Measurements from ENCODE around the gene GRB10.
A peak's percentile ranks its signal among the peaks of the same experiment; 100 is the strongest.
"Not testable (repeated sequence)": the region's sequence is repeated elsewhere in the genome, so short reads cannot be mapped to it uniquely, and the experiment has no call there.

Gene GRB10

DNA sequence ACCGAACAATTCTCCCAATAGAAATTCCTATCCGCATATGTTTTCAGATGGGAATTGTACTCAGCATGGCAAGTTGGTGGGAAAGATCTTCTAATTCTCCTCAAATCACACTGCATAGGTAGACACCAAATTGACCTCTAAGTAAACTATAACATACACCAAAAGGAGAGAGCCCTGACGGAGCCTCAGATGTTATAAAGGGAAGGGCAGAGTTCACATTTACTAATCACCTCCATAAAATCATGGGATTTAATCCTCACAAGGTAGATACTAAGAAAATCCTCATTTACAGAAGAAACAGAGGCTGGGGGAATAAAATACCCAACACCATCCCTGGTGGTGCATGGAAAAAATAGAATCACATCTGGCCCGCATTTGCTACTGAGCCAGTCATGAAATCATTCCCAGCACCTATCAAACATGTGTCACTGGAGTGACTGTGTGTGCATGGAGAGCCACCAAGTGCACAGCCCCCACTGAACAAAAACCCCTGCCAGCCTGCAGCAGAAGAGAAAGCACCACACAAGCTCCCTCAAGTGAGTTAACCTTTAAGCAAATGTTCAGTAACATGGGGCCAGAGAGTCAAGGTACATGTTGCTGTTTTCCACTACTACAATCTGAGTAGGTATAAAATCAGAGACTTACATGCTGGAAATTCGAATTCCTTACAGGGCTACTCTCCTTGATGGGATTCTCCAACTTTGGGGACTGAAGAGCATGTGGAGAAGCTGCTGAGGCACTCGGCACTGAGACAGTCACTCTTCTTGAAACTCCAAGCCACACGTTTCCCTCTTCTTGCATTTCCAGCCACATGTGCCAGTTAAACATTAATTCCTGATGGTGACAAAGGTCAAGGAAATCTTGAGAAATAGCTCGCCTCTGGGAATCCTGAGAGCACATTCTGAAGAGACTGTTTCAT, 217.8 kb downstream of the GRB10 start, which contains the start of gene DDC:
Gene DDC (minus strand): TSS at position 766 of the 919 bp plus-strand sequence. CDS start 21,320 bp downstream, outside the sequence.
- DNase-seq: no peak

DNA sequence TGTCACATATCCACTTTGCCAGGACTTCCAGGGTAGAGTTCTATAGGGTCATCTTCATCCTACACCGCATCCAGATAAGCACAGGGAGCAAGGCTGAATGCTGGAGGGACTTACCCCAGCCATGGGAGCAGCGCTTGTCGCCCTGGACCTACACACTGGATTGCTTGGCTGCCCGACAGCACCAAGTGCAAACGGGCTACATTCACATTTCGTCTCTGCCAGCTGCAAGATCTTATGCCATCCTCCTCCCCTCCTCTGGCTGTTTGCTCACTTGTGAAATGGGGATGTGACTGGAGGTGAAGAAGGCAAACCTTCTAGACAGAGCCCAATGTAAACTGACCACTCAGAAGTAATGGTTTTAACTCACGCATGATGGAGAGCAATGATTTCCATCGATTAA, 218.5 kb downstream of the GRB10 start:
- DNase-seq: no peak

DNA sequence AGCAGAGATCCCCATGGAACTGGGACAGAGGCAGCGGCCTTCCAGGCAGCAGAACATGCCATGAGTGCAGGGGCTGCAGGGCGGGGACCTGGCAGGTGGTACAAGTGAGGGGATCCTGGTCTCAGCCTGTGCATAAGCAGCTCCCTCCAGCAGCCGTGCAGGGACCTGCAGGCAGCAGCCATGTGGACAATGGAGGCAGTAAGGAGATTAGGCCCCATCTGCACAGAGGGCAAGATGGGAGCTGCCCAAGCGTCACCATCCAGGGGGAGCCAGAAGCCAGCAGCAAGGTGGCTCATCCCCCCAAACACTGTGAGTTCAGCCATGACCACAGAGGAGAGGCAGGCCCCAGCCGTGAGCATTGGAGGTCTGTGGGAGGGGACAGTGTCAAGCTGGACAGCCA, 220.6 kb downstream of the GRB10 start:
- DNase-seq: no peak

DNA sequence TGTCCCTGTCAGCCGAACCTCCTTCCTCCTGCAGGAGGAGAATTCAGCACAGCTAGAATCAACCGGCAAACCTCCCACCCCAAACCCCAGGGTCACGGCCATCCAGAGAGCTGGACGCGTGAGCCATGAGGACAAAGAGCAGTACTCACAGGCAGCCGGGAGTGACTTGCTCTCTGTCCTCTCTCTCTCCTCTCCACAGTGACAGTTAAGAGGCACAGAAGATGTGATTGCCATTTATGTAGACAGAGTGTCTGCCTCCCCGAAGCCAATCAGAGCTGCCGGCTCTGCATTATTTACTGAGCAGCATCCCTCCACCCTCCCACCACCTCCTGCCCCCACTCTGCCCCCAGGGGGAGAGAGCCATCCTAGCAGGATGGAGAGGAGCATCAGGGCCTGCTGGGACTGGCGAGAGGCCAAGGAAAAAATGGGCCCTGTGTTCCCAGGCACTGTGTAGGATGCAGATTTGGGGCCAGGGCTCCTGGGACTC, 221.8 kb downstream of the GRB10 start:
- no peak for DNase-seq

DNA sequence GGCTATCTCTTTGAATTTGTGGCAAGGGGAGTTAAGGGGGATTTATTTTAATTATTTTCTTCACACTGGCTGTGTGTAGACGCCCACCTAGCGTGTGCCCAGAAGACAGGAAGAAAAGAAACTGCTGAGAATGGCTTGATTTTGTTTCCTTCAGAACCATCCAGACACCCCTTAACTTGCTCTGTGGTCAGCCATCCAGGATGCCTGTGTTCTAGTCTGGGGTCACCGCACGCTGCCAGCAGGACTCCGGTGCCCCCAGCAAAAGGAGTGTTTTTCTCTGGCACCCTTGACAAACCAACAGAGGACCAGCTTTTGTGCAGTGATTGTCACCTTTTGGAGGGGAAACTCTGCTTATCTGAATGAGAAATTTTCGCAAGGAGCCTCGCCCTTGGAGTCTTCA, 222.8 kb downstream of the GRB10 start:
- no peak for DNase-seq

DNA sequence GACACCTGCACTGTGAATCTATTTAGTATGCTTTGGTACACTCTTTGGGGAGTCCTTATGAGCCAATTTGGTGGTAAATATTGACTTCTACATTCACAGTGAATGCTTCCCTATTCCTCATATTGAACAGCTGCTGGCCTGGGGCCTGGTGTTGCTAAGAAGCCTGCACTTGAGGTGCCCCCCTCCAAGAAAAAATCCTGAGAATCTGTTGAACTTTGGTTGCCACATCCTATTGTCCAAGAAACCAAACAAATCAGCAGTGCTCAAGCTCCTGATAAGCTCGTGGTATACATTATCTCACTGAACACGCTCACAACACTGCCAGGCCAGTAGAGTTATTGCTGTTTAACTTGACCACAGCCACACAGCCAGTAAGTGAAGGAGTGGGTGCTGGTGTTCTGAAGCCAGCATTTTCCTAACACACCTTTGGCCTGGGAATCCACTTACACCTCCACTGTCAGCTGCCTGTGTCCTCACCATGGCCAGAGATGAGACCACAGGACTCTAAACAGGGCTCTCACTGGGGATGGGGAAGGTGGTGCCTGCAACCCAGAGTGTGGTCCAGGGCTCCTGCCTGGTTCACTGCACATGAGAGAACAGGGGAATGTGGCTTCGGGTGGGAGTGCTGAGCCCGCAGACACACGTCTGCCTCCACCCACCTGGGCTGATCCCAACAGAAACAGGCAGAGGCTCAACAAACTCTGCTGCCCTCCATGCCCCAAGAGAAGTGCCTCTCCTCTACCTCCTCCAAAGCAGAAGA, 224.2 kb downstream of the GRB10 start:
- DNase-seq: peak; percentile 89

DNA sequence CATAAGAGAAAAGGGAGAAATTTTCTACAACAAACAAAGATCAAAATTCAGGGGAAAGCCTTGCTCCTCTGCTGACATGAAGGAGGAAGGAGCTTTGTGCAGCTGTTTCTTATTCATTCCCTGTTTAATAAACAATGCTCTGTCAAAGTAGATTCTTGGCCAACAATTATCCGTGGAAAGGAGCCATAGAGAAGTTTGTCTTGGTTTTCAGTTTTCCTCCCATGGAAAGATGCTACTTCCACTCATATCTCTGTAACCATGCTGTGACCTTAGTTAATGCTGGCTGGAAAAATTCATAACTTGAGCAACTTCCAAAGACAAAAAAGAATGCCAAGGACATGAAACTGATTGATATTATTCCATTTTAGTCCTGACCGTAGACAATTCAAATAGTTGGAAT, 225.6 kb downstream of the GRB10 start:
- DNase-seq: no peak

DNA sequence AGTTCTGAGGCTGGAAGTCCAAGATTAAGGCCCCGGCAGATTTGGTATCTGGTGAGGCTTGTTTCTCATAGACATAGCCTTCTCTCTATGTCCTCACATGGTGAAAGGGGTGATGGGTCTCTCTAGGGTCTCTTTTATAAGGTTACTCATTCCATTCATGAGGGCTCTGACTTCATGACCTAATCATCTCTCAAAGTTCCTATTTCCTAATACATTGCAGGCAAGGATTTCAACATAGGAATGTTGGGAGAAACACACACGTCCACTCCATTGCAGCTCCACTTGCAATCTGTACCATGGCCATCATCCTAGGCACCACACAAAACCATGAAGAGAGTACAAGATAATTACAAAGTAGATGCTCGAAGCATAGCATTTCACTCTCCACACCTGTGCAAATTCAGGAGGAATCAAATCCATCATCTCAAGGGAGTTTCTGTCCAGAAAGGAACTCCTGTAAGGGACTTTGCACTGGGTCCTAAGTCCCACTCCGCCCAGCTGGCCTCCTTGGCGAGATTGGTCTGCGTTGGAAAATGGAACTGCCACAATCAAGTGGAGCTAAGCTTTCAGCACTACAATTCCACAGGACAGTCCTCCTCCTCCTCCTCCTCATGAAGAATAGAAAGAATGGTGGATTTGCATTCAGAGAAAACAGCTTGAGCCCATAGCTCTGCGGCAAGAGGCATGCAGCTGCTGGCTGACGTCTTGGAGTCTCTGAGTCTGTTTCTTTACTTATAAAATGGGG, 226.3 kb downstream of the GRB10 start:
- DNase-seq: no peak

DNA sequence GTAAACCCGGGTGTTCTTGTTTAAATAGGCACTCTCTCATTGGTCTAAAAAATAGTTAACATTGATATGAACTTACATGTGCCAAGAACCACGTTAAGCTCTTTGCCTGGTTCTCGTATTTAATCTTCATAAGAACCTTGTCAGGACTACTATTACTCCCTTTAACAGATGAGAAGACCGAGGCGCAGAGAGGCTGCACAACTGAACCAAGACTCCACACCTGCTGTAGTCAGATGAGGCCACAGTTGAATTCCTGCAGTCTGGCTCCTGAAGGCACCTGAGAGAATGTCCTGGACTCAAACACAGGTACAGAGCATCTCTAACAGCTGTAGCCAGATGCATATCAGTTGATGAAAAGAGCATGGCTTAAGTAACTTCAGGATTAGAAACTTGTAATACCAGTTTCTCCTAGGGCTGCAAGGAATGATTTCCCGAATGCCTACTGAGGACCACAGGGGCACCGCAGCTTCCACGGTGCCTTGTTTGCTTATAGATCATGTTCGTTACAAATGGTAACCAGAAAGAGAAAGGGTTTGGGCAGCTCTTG, 227.0 kb downstream of the GRB10 start:
- DNase-seq: no peak

DNA sequence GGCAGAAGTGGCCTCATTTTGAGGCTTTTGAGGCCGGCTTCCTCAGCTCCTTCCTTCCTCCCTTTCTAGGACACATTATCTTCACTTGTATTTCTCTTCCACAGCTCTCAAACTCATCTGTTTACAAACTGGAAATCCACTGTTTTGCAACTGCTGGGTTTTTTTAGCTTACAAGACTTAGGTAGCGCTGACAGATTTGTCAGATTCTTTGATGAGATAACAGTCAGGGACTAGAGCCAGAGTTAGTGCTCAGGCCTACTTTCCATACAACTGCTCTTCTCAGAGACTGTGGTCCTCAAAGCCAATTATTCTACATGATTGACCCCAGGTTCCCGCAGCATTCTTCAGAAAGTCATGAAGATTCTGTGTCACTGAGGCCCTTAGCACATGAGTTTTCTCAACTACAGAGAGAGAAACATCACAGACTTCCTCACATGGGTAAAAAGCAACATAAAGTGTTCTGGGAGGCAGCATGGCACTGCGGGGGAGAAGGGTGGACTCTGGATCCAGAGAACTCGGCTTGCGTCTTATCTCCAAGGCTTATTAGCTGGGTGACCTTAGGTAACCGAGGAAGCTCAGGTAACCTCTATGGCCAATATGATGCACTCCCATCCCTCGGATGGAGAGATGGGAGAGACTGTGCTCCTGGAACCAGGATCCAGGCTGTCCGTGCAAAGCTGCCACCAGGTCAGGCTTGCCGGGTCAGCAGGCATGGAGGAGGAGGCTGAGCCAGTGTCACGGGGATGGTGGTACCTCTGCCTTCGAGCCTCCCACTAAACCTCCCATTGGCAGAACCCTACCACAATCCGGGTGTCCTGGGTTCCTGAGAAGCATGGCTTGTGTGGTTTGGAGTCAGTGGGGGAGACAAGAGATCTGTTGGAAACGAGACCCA, 228.0 kb downstream of the GRB10 start:
- no peak for DNase-seq

DNA sequence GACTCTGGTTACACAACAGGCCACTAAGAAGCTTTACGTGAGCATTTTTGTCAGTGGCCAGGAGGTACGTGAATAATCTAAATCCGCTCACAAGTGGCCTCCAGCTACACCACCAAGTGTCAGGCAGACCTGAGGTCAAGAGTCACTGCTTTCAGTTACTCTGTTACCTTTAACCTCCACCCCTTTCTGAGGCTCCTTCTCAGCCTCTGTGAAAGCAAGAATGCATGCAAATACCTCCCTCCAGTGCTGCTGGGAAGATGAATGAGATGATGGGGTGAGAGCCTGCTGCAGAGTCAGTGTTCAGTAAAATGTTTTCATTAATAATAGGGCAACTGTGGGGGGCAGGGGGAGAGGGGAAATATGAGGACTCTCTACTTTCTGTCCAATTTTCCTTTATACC, 228.7 kb downstream of the GRB10 start:
- no peak for DNase-seq

DNA sequence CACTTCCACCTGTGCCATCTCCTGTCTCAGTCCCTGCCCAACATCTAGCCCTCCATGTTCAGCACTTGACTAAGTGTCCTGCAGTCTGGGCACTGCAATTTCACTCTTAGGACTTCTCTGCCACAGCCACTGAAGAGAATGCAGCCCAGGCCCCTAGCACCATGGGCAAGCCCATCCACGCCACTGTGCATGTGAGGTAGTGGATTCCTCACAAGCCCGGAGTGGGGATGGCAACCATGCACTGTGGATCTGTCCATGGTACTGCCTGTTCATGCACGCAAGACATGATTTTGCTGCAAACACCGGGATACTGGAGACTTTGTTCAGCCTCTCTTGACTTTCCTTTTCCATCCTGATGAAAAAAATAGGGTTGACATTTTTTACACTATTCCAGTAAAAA, 229.8 kb downstream of the GRB10 start:
- peak; percentile 5 for DNase-seq

DNA sequence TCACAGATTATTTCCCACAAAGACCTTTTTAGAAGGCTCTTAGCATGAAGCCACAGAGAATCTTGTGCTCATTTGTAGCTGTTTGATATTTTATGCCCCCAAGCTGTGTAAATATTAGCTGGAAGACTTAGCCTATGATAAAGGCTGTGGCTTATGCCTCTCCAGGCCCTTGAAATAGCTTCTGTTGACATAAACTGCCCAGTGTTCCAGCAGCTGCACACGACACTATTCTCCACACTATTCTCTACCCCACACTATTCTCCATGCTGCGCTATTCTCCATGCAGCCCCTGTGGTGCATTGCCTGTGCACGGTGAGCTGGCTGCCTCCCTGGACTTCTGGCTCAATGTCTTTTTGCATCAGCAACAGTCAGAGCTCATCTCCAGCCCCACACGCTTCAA, 230.6 kb downstream of the GRB10 start:
- no peak for DNase-seq

DNA sequence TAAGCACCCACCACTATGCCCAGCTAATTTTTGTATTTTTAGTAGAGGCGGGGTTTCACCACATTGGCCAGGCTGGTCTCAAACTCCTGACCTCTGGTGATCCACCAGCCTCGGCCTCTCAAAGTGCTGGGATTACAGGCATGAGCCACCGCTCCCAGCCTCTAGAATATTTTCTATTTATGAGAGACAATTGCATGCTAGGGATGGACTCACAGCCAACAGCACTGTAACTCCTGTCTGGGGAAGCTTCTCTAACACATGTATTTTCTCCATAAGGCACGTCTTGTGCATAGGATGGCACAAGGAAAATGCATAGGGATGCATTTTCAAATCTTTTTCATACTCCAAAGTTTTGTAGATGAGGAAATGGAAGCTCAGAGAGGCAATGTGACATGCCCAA, 237.1 kb downstream of the GRB10 start:
- DNase-seq: not testable (repeated sequence)

DNA sequence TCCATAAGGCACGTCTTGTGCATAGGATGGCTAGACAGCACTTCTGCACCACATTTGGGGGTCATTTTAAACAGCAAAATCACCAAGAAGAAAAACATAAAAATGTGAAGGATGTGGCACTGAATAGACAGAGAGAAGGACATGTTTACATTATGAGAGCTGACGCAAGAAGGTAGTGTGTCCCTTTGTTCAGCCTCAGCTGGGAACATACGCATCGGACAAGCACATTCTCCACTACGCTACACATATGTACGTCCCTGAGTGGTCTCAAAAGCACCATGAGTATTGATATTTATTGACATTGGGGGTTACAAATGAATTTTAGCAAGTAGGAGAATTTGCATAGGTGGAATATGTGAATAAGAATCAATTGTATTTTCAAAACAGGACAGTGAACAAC, 237.7 kb downstream of the GRB10 start:
- DNase-seq: no peak

DNA sequence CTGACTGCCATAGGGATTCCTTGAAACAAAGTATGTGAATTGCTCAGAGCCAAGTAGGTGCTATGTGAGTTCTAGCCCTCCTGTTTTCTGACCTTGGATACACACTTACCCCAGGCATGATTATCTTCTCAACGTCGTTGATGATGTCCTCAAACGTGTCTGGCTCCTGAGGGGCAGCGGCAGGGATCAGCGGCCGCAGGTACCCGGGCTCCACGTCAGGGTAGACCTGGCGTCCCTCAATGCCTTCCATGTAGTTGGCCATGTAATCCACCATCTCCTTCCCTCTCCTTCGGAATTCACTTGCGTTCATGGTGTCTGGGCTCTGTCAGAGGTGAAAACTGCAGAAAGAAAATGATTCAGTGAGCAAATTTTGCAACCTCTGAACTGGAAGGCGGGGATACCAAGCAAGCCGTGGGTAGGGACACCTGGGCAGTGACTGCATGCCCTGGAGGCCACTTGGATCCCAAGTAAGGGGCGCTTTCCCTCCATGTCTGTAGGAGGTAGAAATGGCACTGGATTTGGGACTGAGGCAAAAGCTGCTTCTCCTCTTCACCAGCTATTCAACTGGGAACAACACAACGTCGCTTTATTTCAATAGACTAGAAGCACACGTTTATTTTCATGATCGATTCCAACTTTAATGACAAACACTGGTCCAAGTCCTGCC, 238.8 kb downstream of the GRB10 start:
- DNase-seq: no peak

DNA sequence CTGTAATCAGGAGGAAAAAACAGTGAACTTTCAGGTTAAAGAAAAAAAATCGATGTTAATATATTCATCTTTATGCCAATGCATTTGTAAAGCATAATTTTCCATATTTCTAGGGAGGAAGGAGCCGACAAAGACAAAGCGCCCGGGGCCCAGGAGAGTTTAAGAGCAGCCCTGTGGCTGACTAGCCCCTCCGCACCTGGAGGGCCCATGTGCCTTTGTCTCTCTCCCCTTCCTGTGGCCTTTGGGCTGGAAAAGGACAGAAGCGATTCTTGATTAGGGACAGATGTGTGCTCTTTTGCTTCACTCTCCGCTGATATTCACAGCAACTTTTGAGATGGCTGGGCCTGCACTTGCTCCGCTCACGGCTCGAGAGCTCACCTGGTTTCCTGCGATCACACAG, 240.6 kb downstream of the GRB10 start:
- no peak for DNase-seq

DNA sequence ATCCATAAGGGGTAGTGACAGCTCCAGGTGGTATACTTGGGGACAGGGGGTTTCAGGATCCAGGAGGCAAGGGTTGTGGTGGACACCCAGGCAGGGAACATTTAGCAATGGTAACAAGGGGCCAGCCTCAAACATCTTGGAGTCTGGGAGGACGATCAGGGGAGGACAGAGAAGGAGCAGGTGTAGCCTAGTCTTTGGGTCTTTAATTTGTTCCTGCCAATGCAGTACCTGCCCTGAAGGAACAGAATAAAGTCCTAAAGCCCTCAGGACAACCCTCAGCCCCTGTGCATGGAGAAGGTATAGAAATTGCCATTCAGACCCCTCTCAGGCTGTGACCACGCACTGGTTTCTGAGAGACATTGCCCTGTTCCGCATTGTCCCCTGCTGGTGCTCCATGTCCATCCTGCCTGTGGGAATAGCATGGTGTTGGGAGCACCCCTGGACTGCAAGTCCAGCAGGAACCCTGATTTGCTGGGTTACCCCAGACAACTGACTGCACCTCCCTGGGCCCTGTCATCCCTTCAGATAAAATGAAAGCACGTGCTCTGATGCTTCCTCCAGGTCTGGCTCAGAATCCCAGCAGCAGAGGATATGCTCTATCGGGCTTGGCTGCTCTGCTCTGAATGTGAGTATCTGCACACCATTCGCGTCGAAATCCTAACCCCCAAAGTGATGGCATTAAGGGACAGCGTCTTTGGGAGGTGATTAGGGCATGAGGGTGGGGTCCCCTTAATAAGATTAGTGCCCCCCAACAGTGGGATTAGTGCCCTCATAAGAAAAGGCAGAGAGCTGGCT, 241.7 kb downstream of the GRB10 start:
- no peak for DNase-seq

Data from OCI-M1 (cell line).